Measurements from ENCODE around the gene PLAC9.

DNA sequence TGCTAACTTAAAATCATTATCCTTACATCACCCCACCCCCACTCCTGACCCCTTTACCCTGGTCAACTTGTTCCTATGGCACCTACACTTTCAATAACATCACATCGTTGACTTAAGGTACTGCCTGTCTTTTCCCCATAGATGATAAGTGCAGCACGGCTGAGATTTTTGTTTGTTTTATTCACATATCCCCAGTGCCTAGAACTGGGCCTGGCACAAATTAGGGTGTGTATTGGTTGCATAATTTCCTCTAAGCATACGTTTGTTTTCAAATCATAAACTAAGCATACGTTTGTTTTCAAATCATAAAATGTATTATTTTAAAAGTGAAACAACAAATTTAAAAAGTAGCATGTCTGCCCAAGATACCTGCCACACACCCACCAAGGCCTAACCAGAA is 37.5 kb downstream of the PLAC9 start:
- TF ChIP-seq, protein P1, sequence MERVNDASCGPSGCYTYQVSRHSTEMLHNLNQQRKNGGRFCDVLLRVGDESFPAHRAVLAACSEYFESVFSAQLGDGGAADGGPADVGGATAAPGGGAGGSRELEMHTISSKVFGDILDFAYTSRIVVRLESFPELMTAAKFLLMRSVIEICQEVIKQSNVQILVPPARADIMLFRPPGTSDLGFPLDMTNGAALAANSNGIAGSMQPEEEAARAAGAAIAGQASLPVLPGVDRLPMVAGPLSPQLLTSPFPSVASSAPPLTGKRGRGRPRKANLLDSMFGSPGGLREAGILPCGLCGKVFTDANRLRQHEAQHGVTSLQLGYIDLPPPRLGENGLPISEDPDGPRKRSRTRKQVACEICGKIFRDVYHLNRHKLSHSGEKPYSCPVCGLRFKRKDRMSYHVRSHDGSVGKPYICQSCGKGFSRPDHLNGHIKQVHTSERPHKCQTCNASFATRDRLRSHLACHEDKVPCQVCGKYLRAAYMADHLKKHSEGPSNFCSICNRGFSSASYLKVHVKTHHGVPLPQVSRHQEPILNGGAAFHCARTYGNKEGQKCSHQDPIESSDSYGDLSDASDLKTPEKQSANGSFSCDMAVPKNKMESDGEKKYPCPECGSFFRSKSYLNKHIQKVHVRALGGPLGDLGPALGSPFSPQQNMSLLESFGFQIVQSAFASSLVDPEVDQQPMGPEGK (CRISPR knock-in tag; IDR thresholded peaks at IDR 0.05; ENCODE audit: borderline replicate concordance) = no peak
- TF ChIP-seq TOX (CRISPR knock-in tag; IDR thresholded peaks at IDR 0.05; ENCODE audit: borderline replicate concordance) (no peak), GLIS3 (CRISPR knock-in tag; IDR thresholded peaks at IDR 0.05) (no peak), ZNF565 (CRISPR knock-in tag; conservative IDR thresholded peaks at IDR 0.05; ENCODE audit: low read depth) (no peak), ZFP30 (CRISPR knock-in tag; IDR thresholded peaks at IDR 0.05) (no peak), ARNTL (CRISPR knock-in tag; IDR thresholded peaks at IDR 0.05; ENCODE audit: borderline replicate concordance, low read depth) (no peak), OSR1 (CRISPR knock-in tag; IDR thresholded peaks at IDR 0.05) (no peak), RARB (CRISPR knock-in tag; IDR thresholded peaks at IDR 0.05) (no peak)

Measured in SK-N-SH treated with all-trans-retinoic acid at 6 μM for 48 hours (cell line).